NCI-H1436 (cell line): Measurements from ENCODE around the gene NUP37.
"Not testable (repeated sequence)": the region's sequence is repeated elsewhere in the genome, so short reads cannot be mapped to it uniquely, and the experiment has no call there.

Experiments used
- DNase-seq: peaks from one replicate; lab custom pipeline; 2025; lab: John Stamatoyannopoulos, UW

Gene NUP37

GRCh38 chr12:102089228-102089835 lies 30.6 kb downstream of the NUP37 start:
- DNase-seq, result not testable (repeated sequence)

GRCh38 chr12:102080842-102081241 lies 39.1 kb downstream of the NUP37 start:
- DNase-seq, result no peak

- DNase-seq, result not testable (repeated sequence)
Observed at GRCh38 chr12:102072092-102072491, 47.8 kb downstream of the NUP37 start.

- no peak for DNase-seq
Observed at GRCh38 chr12:102069707-102070106, 50.2 kb downstream of the NUP37 start.

GRCh38 chr12:102067574-102068258 lies 52.2 kb downstream of the NUP37 start:
- DNase-seq, result no peak

GRCh38 chr12:102064476-102064875 lies 55.4 kb downstream of the NUP37 start:
- no peak for DNase-seq

GRCh38 chr12:102063069-102063468 lies 56.8 kb downstream of the NUP37 start:
- DNase-seq, result no peak

GRCh38 chr12:102062419-102062806 lies 57.5 kb downstream of the NUP37 start:
- DNase-seq, result no peak

- DNase-seq, result peak; percentile 91
Observed at GRCh38 chr12:102061560-102062418, 58.1 kb downstream of the NUP37 start, which contains the start of gene WASHC3. TSS of gene WASHC3 (minus strand) at chr12:102061991. CDS start at chr12:102061962, 29 bp downstream.

GRCh38 chr12:102061096-102061559 lies 58.8 kb downstream of the NUP37 start:
- DNase-seq, result no peak

- no peak for DNase-seq
Observed at GRCh38 chr12:102059343-102059742, 60.6 kb downstream of the NUP37 start.

GRCh38 chr12:102054345-102054744 lies 65.6 kb downstream of the NUP37 start:
- no peak for DNase-seq

GRCh38 chr12:102053062-102053349 lies 66.9 kb downstream of the NUP37 start:
- no peak for DNase-seq

GRCh38 chr12:102052192-102053061 lies 67.5 kb downstream of the NUP37 start:
- no peak for DNase-seq

GRCh38 chr12:102051431-102051965 lies 68.4 kb downstream of the NUP37 start:
- no peak for DNase-seq

- no peak for DNase-seq
Observed at GRCh38 chr12:102050660-102051430, 69.1 kb downstream of the NUP37 start.

GRCh38 chr12:102043928-102044327 lies 76.0 kb downstream of the NUP37 start:
- DNase-seq, result no peak

- DNase-seq, result no peak
Observed at GRCh38 chr12:102033991-102034745, 85.7 kb downstream of the NUP37 start.

- DNase-seq, result no peak
Observed at GRCh38 chr12:102031852-102032251, 88.1 kb downstream of the NUP37 start.

- no peak for DNase-seq
Observed at GRCh38 chr12:102029141-102029540, 90.8 kb downstream of the NUP37 start.
